GM13977 (cell line): Measurements from ENCODE around the gene CNIH3.

Experiments
- DNase-seq: peaks from one replicate; pipeline ENCODE4 v3.0.0; 2012; ENCODE audit warnings: low spot score
- in situ Hi-C: fragments of 300-500 bp; cut with MboI; formaldehyde crosslinking; loops from one replicate; pipeline ENCODE4 v1.12.0; 2022; ENCODE audit warnings: low sequenced_read_pairs, low pct_unique_long_range_greater_than_20kb, mixed read lengths, inconsistent platforms; ENCODE audit not compliant: unreplicated experiment
- TF ChIP-seq, protein P1 (sequence below): IDR thresholded peaks from 2 replicates; pipeline ENCODE4 v1.5.1; 2012; ENCODE audit warnings: mild to moderate bottlenecking, control low read depth; ENCODE audit not compliant: insufficient read depth; ENCODE audit errors: extremely low read depth, missing control alignments

Gene CNIH3

DNA sequence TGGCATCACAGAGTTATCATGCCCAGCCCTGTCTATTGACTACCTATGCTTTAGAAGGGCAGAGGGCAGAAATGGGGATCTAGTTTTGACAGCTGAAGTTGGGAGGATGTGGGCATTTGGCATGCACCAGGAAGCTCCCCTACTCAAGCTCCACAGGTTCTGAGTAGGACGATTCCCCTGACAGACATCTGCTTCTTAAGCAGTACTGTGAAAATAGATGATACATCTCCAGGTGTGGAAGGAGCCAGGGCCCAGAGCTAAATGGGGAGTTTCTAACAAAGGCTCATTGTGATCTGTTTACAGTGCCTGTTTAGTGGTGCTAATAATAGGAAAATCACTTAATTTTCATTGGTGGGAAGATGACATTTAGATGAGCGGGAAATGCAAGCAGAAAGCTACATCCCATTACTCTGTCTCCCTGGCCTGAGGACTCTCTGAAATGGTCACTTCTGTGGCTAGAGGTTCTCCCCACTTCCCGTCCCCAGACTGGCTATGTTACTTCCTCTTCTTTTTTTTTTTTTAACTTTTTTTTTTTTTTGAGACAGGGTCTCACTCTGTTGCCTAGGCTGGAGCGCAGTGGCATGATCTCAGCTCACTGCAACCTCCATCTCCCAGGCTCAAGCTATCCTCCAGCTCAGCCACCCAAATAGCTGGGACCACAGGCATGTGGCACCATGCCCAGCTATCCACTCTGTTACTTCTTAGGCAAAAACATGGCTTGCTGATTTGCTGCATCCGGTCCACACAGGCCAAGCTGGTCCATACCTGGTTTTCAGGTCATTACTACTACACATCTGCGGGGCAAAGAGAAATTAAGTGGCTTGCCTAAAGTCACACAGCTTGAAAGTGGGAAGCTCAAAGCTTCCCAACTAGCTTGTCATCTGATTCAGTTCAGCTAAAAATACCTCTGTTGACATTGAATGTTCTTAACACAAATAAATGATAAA, 23.2 kb upstream of the CNIH3 start:
- TF ChIP-seq, protein P1, sequence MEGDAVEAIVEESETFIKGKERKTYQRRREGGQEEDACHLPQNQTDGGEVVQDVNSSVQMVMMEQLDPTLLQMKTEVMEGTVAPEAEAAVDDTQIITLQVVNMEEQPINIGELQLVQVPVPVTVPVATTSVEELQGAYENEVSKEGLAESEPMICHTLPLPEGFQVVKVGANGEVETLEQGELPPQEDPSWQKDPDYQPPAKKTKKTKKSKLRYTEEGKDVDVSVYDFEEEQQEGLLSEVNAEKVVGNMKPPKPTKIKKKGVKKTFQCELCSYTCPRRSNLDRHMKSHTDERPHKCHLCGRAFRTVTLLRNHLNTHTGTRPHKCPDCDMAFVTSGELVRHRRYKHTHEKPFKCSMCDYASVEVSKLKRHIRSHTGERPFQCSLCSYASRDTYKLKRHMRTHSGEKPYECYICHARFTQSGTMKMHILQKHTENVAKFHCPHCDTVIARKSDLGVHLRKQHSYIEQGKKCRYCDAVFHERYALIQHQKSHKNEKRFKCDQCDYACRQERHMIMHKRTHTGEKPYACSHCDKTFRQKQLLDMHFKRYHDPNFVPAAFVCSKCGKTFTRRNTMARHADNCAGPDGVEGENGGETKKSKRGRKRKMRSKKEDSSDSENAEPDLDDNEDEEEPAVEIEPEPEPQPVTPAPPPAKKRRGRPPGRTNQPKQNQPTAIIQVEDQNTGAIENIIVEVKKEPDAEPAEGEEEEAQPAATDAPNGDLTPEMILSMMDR = no peak
- in situ Hi-C loops = no loop called here
- DNase-seq = no peak

DNA sequence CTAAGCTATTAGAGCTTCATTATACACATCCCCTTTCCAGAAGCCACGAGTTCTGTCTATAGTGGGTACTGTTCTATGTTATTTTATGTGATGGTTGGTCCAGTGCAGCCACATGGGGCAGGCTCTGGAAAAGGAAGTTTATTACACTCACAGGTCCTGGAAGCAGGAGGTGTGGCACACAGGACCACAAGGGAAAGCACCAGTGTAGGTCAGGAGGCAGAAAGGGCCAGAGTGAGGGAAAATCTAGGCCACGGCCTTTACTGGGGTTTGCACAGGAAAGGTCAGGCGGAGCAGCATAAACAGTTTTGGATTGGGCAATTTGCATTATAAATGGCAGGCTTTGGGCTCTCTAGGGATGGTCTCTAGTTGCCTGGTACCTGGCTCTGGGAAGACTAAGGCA, 21.8 kb upstream of the CNIH3 start:
- TF ChIP-seq, protein P1 = no peak
- no peak for DNase-seq
- in situ Hi-C loops = no loop called here

DNA sequence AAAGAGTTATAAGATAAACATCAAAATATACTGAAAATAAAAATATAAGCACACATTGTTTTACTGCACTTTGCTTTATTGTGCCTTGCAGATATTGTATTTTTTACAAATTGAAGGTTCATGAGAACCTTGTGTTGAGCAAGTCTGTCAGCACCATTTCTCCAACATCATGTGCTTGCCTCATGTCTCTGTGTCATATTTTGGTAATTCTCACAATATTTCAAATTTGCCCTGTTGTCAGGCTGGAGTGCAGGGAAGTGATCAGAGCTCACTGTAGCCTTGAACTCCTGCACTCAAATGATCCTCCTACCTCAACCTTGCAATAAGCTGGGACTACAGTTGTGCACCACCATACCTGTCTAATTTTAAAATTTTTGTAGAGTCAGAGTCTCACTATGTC, 21.3 kb upstream of the CNIH3 start:
- DNase-seq = no peak
- TF ChIP-seq, protein P1 = no peak
- in situ Hi-C loops = no loop called here

DNA sequence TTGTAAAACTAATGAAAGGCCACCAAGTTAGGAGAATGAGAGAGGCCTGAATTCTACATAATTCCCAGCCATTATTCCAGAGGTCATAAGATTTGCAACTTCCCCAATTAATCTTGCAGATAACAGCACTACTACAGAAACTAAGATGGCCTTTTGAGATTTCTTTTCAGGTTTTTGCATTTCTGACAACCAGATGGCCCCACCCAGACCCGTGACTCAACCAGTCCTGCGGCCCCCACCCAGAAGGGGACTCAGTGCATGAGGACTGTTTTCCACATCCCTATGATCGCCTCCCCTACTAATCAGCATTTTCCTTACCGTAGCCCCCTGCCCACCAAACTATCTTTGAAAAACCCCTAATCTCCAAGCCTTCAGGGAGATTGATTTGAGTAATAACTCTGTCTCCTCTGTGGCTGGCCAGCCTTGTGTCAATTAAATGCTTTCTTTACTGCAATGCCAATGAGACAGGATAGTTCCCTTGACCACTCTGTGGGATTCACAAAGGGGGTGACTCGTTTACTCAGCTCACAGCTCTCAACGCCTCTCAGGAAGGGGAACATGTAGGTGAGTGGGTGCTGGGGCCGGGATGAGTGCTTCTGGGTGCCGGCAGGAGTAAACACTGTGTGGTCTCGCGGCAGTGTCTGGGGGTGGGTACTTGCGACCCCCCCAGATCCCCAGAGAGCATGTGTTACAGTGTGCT, 10.5 kb upstream of the CNIH3 start:
- in situ Hi-C loops = no loop called here
- no peak for DNase-seq
- TF ChIP-seq, protein P1 = no peak

DNA sequence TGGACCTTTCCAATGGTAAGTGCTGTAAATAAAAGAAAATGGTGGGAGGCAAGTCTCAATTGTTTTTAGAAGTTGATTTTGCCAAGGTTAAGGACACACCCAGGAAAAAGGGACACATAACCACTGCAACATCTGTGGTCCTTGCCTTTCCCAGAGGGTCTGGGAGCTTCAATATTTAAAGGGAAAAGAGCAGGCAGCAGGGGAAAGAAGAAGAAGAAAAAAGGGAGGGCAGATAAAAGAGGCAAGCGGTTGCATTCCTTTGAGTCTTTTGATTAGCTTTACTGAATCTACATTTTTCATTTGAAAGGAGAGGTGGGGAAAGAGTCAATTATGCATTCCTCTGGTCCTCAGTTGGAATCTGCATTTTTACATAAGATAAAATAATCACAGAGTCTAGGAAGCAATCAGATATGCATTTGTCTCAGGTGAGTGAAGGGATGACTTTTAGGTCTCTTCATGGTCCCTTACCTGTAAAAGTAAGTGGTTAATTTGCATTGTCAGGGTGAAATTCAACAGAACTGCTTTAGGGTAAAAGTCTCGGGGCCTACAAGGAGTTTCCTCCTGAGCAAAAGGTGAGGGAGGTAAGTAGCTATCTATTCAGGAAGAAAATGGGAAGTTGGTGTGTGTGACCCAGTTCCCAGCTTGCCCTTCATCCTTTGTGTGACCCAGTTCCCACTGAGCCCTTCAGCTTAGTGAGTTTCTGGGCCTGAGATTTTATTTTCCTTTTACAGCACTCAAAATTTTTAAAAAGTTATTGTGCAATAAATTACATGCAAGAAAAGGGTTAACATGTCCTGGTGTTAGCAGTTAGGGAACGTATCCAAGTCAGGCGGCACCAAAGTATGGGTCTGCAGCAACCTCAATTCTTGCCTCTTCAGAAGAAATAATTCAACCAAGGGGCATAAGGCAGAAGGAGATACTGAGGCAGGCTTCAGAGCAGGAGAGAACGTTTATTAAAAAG, 8.6 kb upstream of the CNIH3 start:
- TF ChIP-seq, protein P1 = no peak
- in situ Hi-C loops = no loop called here
- no peak for DNase-seq

DNA sequence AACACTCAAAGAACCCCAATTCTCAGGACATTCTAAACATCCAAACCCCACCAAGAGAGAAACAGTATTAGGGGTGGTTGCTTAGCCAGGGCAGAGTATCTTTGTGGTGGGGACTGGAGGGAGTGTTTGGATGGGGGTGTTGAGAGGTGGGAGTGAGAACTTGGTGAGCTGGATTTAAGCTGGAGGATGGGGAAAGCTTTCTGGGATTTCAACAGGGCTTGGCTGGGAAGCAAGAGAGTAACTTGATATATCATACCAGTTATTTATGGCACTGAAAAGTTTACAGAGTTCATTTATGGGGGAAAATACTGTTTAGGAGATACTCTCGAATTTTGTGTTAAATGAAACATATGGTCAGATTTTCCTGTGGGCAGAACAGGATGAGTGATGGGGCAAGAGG, 6.8 kb upstream of the CNIH3 start:
- no peak for DNase-seq
- TF ChIP-seq, protein P1 = no peak
- in situ Hi-C loops = no loop called here
